Neuronal stem cell (in vitro differentiated cells): ENCODE data around the gene FAM114A2.

Experiments
- DNase-seq: peaks from one replicate; pipeline ENCODE4 v3.0.0-alpha.2; 2013; ENCODE audit warnings: low spot score
- H2AFZ ChIP-seq: one replicate; pipeline ENCODE4 v1.6.1; 2013; ENCODE audit warnings: mild to moderate bottlenecking, low read length, inconsistent platforms
- H2AK5ac ChIP-seq: 2 replicates; pipeline ENCODE4 v1.6.1; 2013; ENCODE audit warnings: low read depth, mild to moderate bottlenecking, inconsistent platforms, low read length, moderate library complexity, mixed read lengths
- H2BK120ac ChIP-seq: 2 replicates; pipeline ENCODE4 v1.6.1; 2013; ENCODE audit warnings: low read depth, mild to moderate bottlenecking, inconsistent platforms, low read length, moderate library complexity, mixed read lengths
- H2BK12ac ChIP-seq: one replicate; pipeline ENCODE4 v1.6.1; 2013; ENCODE audit warnings: low read length, inconsistent platforms
- H2BK15ac ChIP-seq: 2 replicates; pipeline ENCODE4 v1.6.1; 2013; ENCODE audit warnings: mild to moderate bottlenecking, low read length, inconsistent platforms, mixed read lengths
- H2BK5ac ChIP-seq: one replicate; pipeline ENCODE4 v1.6.1; 2013; ENCODE audit warnings: inconsistent platforms, mild to moderate bottlenecking, low read length, moderate library complexity
- H3K14ac ChIP-seq: one replicate; pipeline ENCODE4 v1.6.1; 2013; ENCODE audit warnings: low read length, inconsistent platforms
- H3K18ac ChIP-seq: 2 replicates; pipeline ENCODE4 v1.6.1; 2013; ENCODE audit warnings: low read length, inconsistent platforms
- H3K23ac ChIP-seq: 2 replicates; pipeline ENCODE4 v1.6.1; 2013; ENCODE audit warnings: low read depth, mild to moderate bottlenecking, mixed read lengths, low read length, inconsistent platforms; ENCODE audit not compliant: poor library complexity
- H3K27ac ChIP-seq: replicated peaks from 3 replicates; pipeline ENCODE4 v1.5.1; 2013; ENCODE audit warnings: low read length, inconsistent platforms
- H3K27me3 ChIP-seq, 3 experiments: 2 replicates each; pipeline ENCODE4 v1.6.1; 2013; ENCODE audit warnings: low read length in 3 of 3, mild to moderate bottlenecking in 2 of 3, inconsistent platforms in 1 of 3, low read depth in 1 of 3, mixed read lengths in 1 of 3, moderate library complexity in 1 of 3; ENCODE audit not compliant: control insufficient read depth in 3 of 3, insufficient read depth in 3 of 3
- H3K36me3 ChIP-seq, 2 donors: replicated peaks in 1 of 2; 2 replicates each; pipeline ENCODE4 v1.6.1; 2013; ENCODE audit warnings: low read length in 2 of 2; ENCODE audit not compliant: control insufficient read depth in 2 of 2, insufficient read depth in 2 of 2
- H3K4ac ChIP-seq: 2 replicates; pipeline ENCODE4 v1.6.1; 2013; ENCODE audit warnings: inconsistent platforms, mild to moderate bottlenecking, low read length, moderate library complexity
- H3K4me1 ChIP-seq, 2 donors: 1 replicate in 1 of 2; 2 replicates in 1 of 2; pipeline ENCODE4 v1.6.1; 2013; ENCODE audit warnings: low read length in 2 of 2, low read depth in 1 of 2; ENCODE audit not compliant: control insufficient read depth in 2 of 2, insufficient read depth in 1 of 2
- H3K4me2 ChIP-seq: one replicate; pipeline ENCODE4 v1.6.1; 2013; ENCODE audit warnings: mild to moderate bottlenecking, low read length, inconsistent platforms; ENCODE audit not compliant: insufficient read depth, poor library complexity, severe bottlenecking
- H3K4me3 ChIP-seq, 2 donors: 2 replicates each; pipeline ENCODE4 v1.5.1; 2013; ENCODE audit warnings: low read length in 2 of 2, mild to moderate bottlenecking in 2 of 2, inconsistent platforms in 1 of 2, moderate library complexity in 1 of 2
- H3K79me1 ChIP-seq: one replicate; pipeline ENCODE4 v1.6.1; 2013; ENCODE audit warnings: low read depth, mild to moderate bottlenecking, inconsistent platforms, low read length, moderate library complexity
- H3K9ac ChIP-seq: one replicate; pipeline ENCODE4 v1.6.1; 2013; ENCODE audit warnings: mild to moderate bottlenecking, low read depth, low read length, inconsistent platforms; ENCODE audit not compliant: poor library complexity
- H3K9me3 ChIP-seq, 2 donors: replicated peaks in 1 of 2; 2 replicates each; pipeline versions ENCODE3 to v1.6.1; 2013; ENCODE audit warnings: low read length in 2 of 2, mild to moderate bottlenecking in 2 of 2, inconsistent platforms in 1 of 2, low read depth in 1 of 2, mixed read lengths in 1 of 2, moderate library complexity in 1 of 2; ENCODE audit not compliant: control insufficient read depth in 2 of 2, insufficient read depth in 1 of 2
- H4K8ac ChIP-seq: one replicate; pipeline ENCODE4 v1.6.1; 2013; ENCODE audit warnings: low read depth, mild to moderate bottlenecking, inconsistent platforms, low read length, moderate library complexity
- H4K91ac ChIP-seq: one replicate; pipeline ENCODE4 v1.6.1; 2013; ENCODE audit warnings: low read length, low read depth, mild to moderate bottlenecking, inconsistent platforms; ENCODE audit not compliant: poor library complexity
- WGBS, 2 donors: extraction: QIAGEN DNeasy Blood & Tissue Kit; methylation state at CpG; one replicate each; pipeline ENCODE4 v1.1.7; 2013; ENCODE audit warnings: missing lambda C conversion rate in 2 of 2, mixed read lengths in 1 of 2; ENCODE audit not compliant: insufficient read length in 2 of 2, insufficient replicate concordance in 1 of 2; ENCODE audit errors: extremely low coverage in 2 of 2; 5-methylcytosine and 5-hydroxymethylcytosine counted together

The FAM114A2 gene

DNA sequence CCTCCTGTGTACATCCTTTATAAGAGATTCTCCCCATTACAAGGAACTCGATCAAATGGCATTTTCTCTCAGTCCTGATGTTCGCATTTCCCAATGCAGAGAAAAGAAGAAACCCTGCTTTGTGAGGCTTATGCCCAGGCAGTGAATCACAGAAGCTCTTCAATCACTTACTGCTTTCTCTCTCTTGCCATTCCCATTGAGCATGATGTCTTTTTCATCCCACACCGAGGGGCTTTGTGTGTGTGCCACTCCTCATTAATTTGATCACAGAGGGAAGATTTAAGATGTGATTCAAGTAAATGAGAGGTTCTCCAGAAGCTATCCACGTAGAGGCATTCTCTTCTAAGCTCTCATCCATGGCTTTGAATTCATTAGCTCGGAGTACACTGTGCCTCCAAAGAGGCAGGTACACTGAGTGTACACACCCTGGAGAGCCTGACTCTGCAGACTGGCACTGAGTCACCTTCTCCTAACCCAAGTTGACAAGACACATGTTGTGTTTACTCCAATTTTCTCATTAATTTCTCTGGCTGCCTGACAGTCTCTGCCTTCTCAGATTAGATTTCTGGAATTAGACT, 45.4 kb upstream of the FAM114A2 start:
- Histone ChIP-seq H2BK12ac (no peak overlapping the region), H3K4me1 (peaks cover 16 to 24% of the 10 kb centered on the region in 2 donors), H2BK15ac (no peak overlapping the region), H3K9ac (no peak overlapping the region), H3K79me1 (no peaks in the 10 kb centered on the region), H2BK5ac (no peak overlapping the region), H3K9me3 (peaks cover 0 to 3% of the 10 kb centered on the region in 2 donors), H4K91ac (no peak overlapping the region), H3K18ac (no peak overlapping the region), H3K36me3 (no peaks in the 10 kb centered on the region), H2BK120ac (no peak overlapping the region), H3K23ac (no peak overlapping the region), H3K27ac (no peak overlapping the region), H3K14ac (no peak overlapping the region), H3K4ac (no peak overlapping the region), H3K27me3 (peaks cover 0 to 2% (median 0%) of the 10 kb centered on the region in 3 experiments), H4K8ac (no peak overlapping the region), H2AFZ (no peak overlapping the region), H2AK5ac (no peak overlapping the region), H3K4me3 (no peak overlapping the region), H3K4me2 (no peak overlapping the region)
- no peak for DNase-seq
- WGBS, 2 donors: no CpG with 5 or more reads among the region's 5 CpGs

DNA sequence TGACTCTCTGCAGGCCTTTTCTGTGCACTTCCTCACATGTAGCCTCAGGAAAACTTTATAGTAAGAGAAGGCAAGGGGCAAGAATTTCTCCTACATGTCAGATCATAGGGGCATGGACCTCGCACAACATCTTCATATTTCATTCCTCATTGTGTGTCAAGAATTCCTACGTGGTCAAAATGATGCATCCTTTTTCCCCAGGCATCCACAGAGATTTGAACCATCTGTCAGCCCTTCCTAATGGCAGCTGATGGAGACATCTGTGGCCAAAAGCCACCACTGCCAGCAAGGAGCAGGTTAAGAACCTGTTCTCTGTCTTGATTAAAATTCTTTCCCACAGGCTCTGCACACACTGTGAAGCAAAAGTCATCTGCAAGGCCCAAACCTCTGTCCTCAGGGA, 42.5 kb upstream of the FAM114A2 start:
- H3K4me2 ChIP-seq: no peak overlapping the region
- H2BK5ac ChIP-seq: no peak overlapping the region
- H4K91ac ChIP-seq: no peak overlapping the region
- no peak for DNase-seq
- H3K27ac ChIP-seq: no peak overlapping the region
- no peaks in the 10 kb centered on the region for H3K36me3 ChIP-seq
- no peak overlapping the region for H3K4me3 ChIP-seq
- no peak overlapping the region for H3K9ac ChIP-seq
- no peaks in the 10 kb centered on the region for H3K9me3 ChIP-seq
- peaks cover 15 to 27% of the 10 kb centered on the region in 2 donors for H3K4me1 ChIP-seq
- H2AK5ac ChIP-seq: no peak overlapping the region
- WGBS, 2 donors: no CpG with 5 or more reads among the region's 2 CpGs
- H3K27me3 ChIP-seq: no peaks in the 10 kb centered on the region
- no peaks in the 10 kb centered on the region for H3K79me1 ChIP-seq
- H2BK15ac ChIP-seq: no peak overlapping the region
- no peak overlapping the region for H3K14ac ChIP-seq
- H2AFZ ChIP-seq: no peak overlapping the region
- H2BK12ac ChIP-seq: no peak overlapping the region
- H3K4ac ChIP-seq: no peak overlapping the region
- no peak overlapping the region for H3K18ac ChIP-seq
- H4K8ac ChIP-seq: no peak overlapping the region
- no peak overlapping the region for H2BK120ac ChIP-seq
- no peak overlapping the region for H3K23ac ChIP-seq

- H3K9me3 ChIP-seq: no peaks in the 10 kb centered on the region
- no peak overlapping the region for H4K91ac ChIP-seq
- H3K4ac ChIP-seq: no peak overlapping the region
- no peak overlapping the region for H3K4me2 ChIP-seq
- no peak overlapping the region for H2BK12ac ChIP-seq
- H3K9ac ChIP-seq: no peak overlapping the region
- H4K8ac ChIP-seq: no peak overlapping the region
- no peak overlapping the region for H3K4me3 ChIP-seq
- no CpG with 5 or more reads among the region's 1 CpG for WGBS, 2 donors
- H2AK5ac ChIP-seq: no peak overlapping the region
- no peak overlapping the region for H2AFZ ChIP-seq
- no peak for DNase-seq
- H3K79me1 ChIP-seq: no peaks in the 10 kb centered on the region
- no peak overlapping the region for H3K27ac ChIP-seq
- H3K14ac ChIP-seq: no peak overlapping the region
- no peak overlapping the region for H2BK120ac ChIP-seq
- no peaks in the 10 kb centered on the region for H3K27me3 ChIP-seq
- H2BK5ac ChIP-seq: no peak overlapping the region
- H3K23ac ChIP-seq: no peak overlapping the region
- H3K36me3 ChIP-seq: no peaks in the 10 kb centered on the region
- H2BK15ac ChIP-seq: no peak overlapping the region
- no peak overlapping the region for H3K18ac ChIP-seq
- H3K4me1 ChIP-seq: peaks cover 5 to 17% of the 10 kb centered on the region in 2 donors
These were observed 39.6 kb upstream of the FAM114A2 start for GRCh38 chr5:154078272-154078671.

- no peak overlapping the region for H2BK15ac ChIP-seq
- DNase-seq: no peak
- WGBS, 2 donors: no CpG with 5 or more reads among the region's 1 CpG
These were observed 39.0 kb upstream of the FAM114A2 start for GRCh38 chr5:154077696-154078095.

More at GRCh38 chr5:154077696-154078095, 39.0 kb upstream of the FAM114A2 start:
- Histone ChIP-seq H3K9ac (no peak overlapping the region), H3K4ac (no peak overlapping the region), H3K18ac (no peak overlapping the region), H3K36me3 (no peaks in the 10 kb centered on the region), H3K27ac (no peak overlapping the region), H3K14ac (no peak overlapping the region), H2BK5ac (no peak overlapping the region), H3K9me3 (no peaks in the 10 kb centered on the region), H2AFZ (no peak overlapping the region), H3K4me1 (peaks cover 6 to 18% of the 10 kb centered on the region in 2 donors), H3K4me2 (no peak overlapping the region), H3K4me3 (no peak overlapping the region), H2BK120ac (no peak overlapping the region), H3K79me1 (no peaks in the 10 kb centered on the region), H4K91ac (no peak overlapping the region), H3K27me3 (no peaks in the 10 kb centered on the region), H2AK5ac (no peak overlapping the region), H4K8ac (no peak overlapping the region), H2BK12ac (no peak overlapping the region), H3K23ac (no peak overlapping the region)
